SK-N-MC (cell line): Measurements from ENCODE around the gene TIGD3.

Source experiments
- DNase-seq: peaks from one replicate; pipeline ENCODE4 v3.0.0-alpha.2; 2011; ENCODE audit warnings: low read depth, low spot score
- H3K27ac ChIP-seq: fragments of 200-600 bp; sonication (generic); 2 replicates; pipeline ENCODE4 v1.5.1; 2016; ENCODE audit warnings: mixed run types
- H3K36me3 ChIP-seq: fragments of 200-600 bp; sonication (generic); 2 replicates; pipeline ENCODE4 v1.6.1; 2017; ENCODE audit warnings: antibody characterized with exemption, low read length, mixed read lengths; ENCODE audit not compliant: insufficient read depth
- H3K4me3 ChIP-seq: fragments of 200-600 bp; sonication (generic); 2 replicates; pipeline ENCODE4 v1.5.1; 2016
- H3K9ac ChIP-seq: fragments of 200-600 bp; sonication (generic); 2 replicates; pipeline ENCODE4 v1.8.0; 2017; ENCODE audit warnings: mixed run types, mixed read lengths; ENCODE audit not compliant: insufficient read length
- H3K9me3 ChIP-seq: fragments of 200-600 bp; sonication (generic); 2 replicates; pipeline ENCODE4 v1.6.1; 2017; ENCODE audit warnings: low read depth, mild to moderate bottlenecking, antibody characterized with exemption, low read length, moderate library complexity, mixed read lengths
- EZH2 ChIP-seq: fragments of 200-600 bp; sonication (generic); IDR thresholded peaks from one replicate; pipeline ENCODE4 v1.6.1; 2017; ENCODE audit warnings: antibody characterized with exemption
- FOXP2 ChIP-seq: optimal IDR thresholded peaks from 2 replicates; pipeline ENCODE3; 2011; ENCODE audit warnings: mild to moderate bottlenecking, moderate library complexity; ENCODE audit not compliant: insufficient read depth; ENCODE audit errors: extremely low read length, control extremely low read depth
- POLR2AphosphoS5 ChIP-seq: IDR thresholded peaks from 2 replicates; pipeline ENCODE4 v1.6.1; 2012; ENCODE audit warnings: mild to moderate bottlenecking, low read depth, low read length, borderline replicate concordance

The TIGD3 gene

DNA sequence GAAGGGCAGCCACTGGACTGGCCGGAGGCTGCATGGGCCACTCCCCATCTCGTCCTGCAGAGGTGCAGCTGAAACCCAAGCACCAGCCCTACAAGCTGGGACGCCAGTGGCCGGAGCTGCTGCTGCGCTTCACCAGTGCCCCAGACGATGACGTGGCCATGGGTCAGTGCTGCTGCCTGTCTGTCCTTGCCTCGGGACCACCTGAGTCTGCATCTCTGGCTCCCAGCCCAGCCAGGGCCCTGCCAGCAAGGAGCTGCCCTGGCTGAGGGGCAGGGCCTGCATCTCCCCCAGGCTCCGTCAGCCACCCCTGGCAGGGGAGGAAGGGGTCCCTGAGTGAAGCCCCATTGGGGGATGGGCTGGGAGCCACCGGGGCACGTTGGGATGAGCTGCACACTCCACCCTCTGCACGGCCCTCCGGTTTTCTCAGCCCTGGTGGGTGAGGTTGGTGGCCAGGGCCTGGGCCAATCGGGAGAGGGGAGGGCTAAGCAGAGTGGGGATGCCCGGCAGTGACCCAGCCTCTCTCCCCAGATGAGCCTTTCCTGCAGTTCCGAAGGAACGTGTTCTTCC is 39.0 kb downstream of the TIGD3 start:
- H3K36me3 ChIP-seq, result peaks cover 5% of the 10 kb centered on the region; the same call in 1 of the 2 replicates
- H3K9ac ChIP-seq, result no peak overlapping the region
- TF ChIP-seq POLR2AphosphoS5, result no peak
- no peak overlapping the region for H3K4me3 ChIP-seq
- no peak overlapping the region for H3K27ac ChIP-seq
- no peak for DNase-seq
- H3K9me3 ChIP-seq, result no peaks in the 10 kb centered on the region

DNA sequence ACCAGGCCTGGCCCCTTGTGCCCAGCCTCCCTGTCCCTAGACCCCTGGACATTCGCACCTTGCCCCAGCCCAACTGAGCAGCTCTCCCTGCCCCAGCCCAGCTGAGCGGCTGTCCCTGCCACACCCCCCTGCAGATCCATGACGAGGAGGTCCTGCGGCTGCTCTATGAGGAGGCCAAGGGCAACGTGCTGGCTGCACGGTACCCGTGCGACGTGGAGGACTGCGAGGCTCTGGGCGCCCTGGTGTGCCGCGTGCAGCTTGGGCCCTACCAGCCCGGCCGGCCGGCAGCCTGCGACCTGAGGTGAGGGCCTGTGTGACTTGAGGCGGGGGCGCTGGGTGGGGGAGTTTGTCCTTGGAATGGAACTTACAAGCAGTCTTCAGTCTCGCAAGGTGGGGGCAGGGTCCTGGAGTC is 39.6 kb downstream of the TIGD3 start:
- Histone ChIP-seq H3K27ac (no peak overlapping the region), H3K36me3 (peaks cover 5% of the 10 kb centered on the region; the same call in 1 of the 2 replicates), H3K9me3 (no peaks in the 10 kb centered on the region), H3K4me3 (no peak overlapping the region), H3K9ac (no peak overlapping the region)
- no peak for DNase-seq
- TF ChIP-seq EZH2 (no peak), POLR2AphosphoS5 (no peak), FOXP2 (no peak)

DNA sequence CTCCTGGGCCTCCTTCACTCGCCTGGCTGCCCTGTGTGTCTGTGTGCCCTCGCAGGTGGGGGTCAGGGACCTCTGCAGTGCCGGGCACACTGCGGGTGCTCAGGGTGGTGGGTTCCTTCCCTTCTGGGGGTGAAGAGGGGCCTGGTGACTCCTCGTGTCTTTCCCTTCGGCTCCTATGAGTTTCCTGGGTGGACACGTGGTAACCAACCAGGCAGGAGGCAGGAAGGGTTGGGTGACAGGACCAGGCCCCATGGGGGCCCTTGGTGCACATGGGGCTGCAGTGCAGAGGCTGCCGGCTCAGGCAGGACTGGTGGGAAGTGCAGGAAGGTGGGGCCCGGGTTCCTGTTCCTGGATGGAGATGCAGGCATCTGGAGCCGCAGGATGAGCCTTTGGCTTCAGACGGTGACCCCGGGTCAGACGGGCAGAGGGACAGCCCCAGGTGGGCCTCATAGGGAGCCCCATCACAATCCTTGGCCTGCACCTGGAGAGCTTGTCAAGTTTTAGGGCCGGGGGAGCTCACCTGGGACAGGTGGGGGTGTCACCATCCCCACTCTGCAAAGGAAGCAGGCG is 41.5 kb downstream of the TIGD3 start:
- Histone ChIP-seq H3K4me3 (no peak overlapping the region), H3K9me3 (no peaks in the 10 kb centered on the region), H3K9ac (no peak overlapping the region), H3K36me3 (peaks cover 9% of the 10 kb centered on the region; the same call in 1 of the 2 replicates), H3K27ac (no peak overlapping the region)
- TF ChIP-seq POLR2AphosphoS5 (no peak), EZH2 (no peak), FOXP2 (no peak)
- no peak for DNase-seq

- no peaks in the 10 kb centered on the region for H3K9me3 ChIP-seq
- H3K4me3 ChIP-seq, result no peak overlapping the region
- no peak for TF ChIP-seq EZH2
- TF ChIP-seq FOXP2, result no peak
- no peak for TF ChIP-seq POLR2AphosphoS5
- no peak overlapping the region for H3K27ac ChIP-seq
- H3K36me3 ChIP-seq, result peaks cover 9% of the 10 kb centered on the region; the same call in 1 of the 2 replicates
- DNase-seq, result no peak
- no peak overlapping the region for H3K9ac ChIP-seq
Measured at GRCh38 chr11:65396769-65397745, 42.5 kb downstream of the TIGD3 start.

DNA sequence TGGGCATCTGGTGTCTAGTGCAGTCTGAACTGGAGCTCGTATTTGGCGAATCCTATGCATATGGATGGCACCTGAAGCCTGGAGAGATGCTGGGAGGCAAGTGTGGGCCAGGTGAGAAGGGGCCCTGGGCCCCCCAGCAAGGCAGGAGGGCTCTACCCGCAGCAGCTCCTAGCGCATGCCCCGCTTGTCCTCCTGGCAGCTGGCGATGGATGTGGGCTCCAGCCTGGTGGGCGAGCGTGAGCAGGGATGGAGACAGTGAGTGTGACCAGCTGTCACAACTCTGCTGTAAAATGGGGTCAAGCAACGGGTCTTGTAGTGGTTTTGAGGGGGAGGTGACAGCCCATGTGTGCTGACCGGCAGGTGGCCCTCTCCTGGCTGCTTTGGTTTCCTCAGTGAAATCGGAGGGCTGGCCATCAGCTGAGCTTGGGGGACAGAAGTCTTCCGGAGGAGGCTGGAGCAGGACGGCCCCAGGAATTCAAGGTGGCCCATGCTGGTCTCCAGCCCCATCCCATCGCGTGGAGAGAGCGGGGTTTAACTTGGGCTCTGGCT is 43.9 kb downstream of the TIGD3 start:
- H3K36me3 ChIP-seq, result peaks cover 13% of the 10 kb centered on the region; the same call in 1 of the 2 replicates
- no peak for DNase-seq
- H3K27ac ChIP-seq, result no peak overlapping the region
- H3K4me3 ChIP-seq, result no peak overlapping the region
- no peaks in the 10 kb centered on the region for H3K9me3 ChIP-seq
- H3K9ac ChIP-seq, result no peak overlapping the region
- no peak for TF ChIP-seq POLR2AphosphoS5
- no peak for TF ChIP-seq EZH2
- TF ChIP-seq FOXP2, result no peak

DNA sequence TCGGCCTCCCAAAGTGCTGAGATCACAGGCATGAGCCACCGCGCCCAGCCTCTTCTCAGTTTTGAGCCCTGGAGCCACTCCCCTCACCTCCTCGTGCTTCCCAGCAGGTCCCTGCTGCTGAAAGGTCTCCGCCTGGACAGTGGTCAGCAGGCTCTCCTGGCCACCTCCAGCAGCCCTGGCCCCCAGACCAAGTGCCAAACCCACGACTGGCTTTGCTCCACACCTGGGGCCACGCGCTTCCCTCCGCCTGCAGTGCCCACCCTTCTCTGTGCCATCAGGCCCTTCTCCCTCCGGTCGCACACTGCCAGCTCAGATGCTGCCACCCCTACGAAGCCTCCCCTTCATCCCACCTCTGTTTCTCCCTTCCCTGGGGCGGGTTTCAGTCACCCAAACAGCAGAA is 44.7 kb downstream of the TIGD3 start:
- no peak for DNase-seq
- Histone ChIP-seq H3K9me3 (no peaks in the 10 kb centered on the region), H3K9ac (no peak overlapping the region), H3K4me3 (no peak overlapping the region), H3K27ac (no peak overlapping the region), H3K36me3 (peaks cover 13% of the 10 kb centered on the region; the same call in 1 of the 2 replicates)
- TF ChIP-seq POLR2AphosphoS5 (no peak), EZH2 (no peak), FOXP2 (no peak)

DNA sequence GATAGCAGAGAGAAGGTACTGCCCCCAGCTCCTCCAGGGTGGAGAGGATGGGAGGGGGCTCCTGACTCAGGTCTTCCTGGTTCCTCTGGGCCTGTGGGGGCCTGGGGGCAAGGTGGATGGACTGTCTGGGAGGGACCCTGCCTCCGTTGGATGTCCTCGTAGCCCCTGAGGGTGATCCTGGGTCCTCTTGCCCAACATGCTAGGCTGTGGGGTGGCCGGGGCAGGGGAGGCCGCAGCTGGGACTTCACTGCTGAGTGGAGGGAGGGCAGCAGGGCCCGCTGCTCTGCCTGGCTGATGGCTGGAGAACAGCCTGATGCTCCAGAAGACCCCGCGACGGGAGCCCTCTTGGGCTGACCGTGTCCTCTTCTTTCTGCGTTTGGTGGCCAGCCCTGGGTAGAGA is 45.3 kb downstream of the TIGD3 start:
- DNase-seq, result no peak
- Histone ChIP-seq H3K36me3 (peaks cover 19% of the 10 kb centered on the region; the same call in 1 of the 2 replicates), H3K9me3 (no peaks in the 10 kb centered on the region), H3K9ac (no peak overlapping the region), H3K27ac (no peak overlapping the region), H3K4me3 (no peak overlapping the region)
- no peak for TF ChIP-seq FOXP2
- no peak for TF ChIP-seq POLR2AphosphoS5
- TF ChIP-seq EZH2, result no peak

GRCh38 chr11:65400307-65401072 is 45.9 kb downstream of the TIGD3 start:
- Histone ChIP-seq H3K4me3 (no peak overlapping the region), H3K36me3 (peaks cover 23% of the 10 kb centered on the region), H3K9me3 (no peaks in the 10 kb centered on the region), H3K27ac (no peak overlapping the region), H3K9ac (no peak overlapping the region)
- TF ChIP-seq EZH2 (no peak), POLR2AphosphoS5 (no peak), FOXP2 (no peak)
- no peak for DNase-seq
